ENCODE data around the gene ASB2. TPM values are rescaled to one million over a fixed set of nuclear protein-coding genes. Genes with fewer than 3 reads are reported as not detected.
A peak's percentile ranks its signal among the peaks of the same experiment; 100 is the strongest.

The ASB2 gene
- total and polyA plus RNA-seq, 2 of the 8 experiments (the other 6 are each of a cell fraction or from before 2014, with no cell fraction given): 1.0 to 2.1 TPM

DNA sequence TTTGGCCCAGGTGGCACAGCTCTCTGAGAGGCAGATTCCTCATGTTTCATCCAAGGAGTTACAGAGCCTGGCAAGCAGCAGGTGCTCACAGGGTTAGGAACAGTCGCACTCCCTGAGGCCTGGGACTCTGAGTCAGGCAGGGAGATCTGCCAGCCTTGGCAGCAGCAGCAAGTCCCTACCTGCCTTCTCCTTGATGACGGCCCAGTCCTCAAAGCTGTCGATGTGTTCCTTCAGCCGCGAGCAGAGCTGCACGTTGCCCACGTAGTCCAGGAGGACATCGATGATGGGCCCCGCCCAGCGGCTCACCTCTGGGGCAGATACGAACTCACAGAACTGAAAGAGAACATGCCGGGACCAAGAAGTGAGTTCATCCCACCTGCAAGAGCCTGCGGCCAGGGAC is 38.9 kb downstream of the ASB2 start:
- CTCF ChIA-PET (ENCODE audit: partially characterized antibody): interaction anchor here (1.0 to 20.5 kb wide), 23 partner anchors 9 to 732 kb away, joined by 3 to 484 read pairs (median 6); partner anchors contain the start of genes CCDC197 and FAM181A
- no peak overlapping the region for H4K5ac ChIP-seq (ENCODE audit: insufficient read length, low read depth, low read length)
- no peak overlapping the region for H2BK5ac ChIP-seq (ENCODE audit: low read depth, low read length)
- H2BK20ac ChIP-seq (ENCODE audit: low read length): no peak overlapping the region
- FAIRE-seq: no peak
- no peak overlapping the region for H2AFZ ChIP-seq (ENCODE audit: low read length)
- no peaks in the 10 kb centered on the region for H3K79me1 ChIP-seq (ENCODE audit: low read depth, low read length)
- no peak overlapping the region for H3K9ac ChIP-seq (replicated peaks in 1 of 4; ENCODE audit: extremely low read depth in 1 of 4, low read depth in 3 of 4, low read length in 3 of 4)
- H2AK5ac ChIP-seq (ENCODE audit: low read depth, low read length): no peak overlapping the region
- WGBS, 2 experiments (ENCODE audit: extremely low coverage in 1 of 2, insufficient coverage in 1 of 2, insufficient read length in 1 of 2, insufficient replicate concordance in 2 of 2, low coverage in 1 of 2, low lambda C conversion rate in 2 of 2, missing lambda C conversion rate in 1 of 2): 88% methylated on average over 13 of the region's 13 CpGs; no CpG with 5 or more reads in 1 of the 2 experiments
- H2BK120ac ChIP-seq (replicated peaks; ENCODE audit: low read depth, low read length): no peak overlapping the region
- H2BK12ac ChIP-seq (ENCODE audit: low read depth, low read length): no peak overlapping the region
- H2BK15ac ChIP-seq (ENCODE audit: low read length): no peak overlapping the region
- H4K20me1 ChIP-seq (replicated peaks in 1 of 2; ENCODE audit: control insufficient read depth in 1 of 2, insufficient read depth in 2 of 2, low read length in 2 of 2): no peaks in the 10 kb centered on the region
- H4K91ac ChIP-seq (replicated peaks; ENCODE audit: insufficient read length, low read length): no peak overlapping the region
- peaks cover 5% of the 10 kb centered on the region; the same call in 1 of the 2 replicates for H3K23me2 ChIP-seq (ENCODE audit: low read depth, low read length)
- H3K4ac ChIP-seq (replicated peaks; ENCODE audit: insufficient read length, low read depth, low read length): no peak overlapping the region
- H3K79me2 ChIP-seq (ENCODE audit: control insufficient read depth in 1 of 2, insufficient read depth in 2 of 2, low read length in 2 of 2): no peaks in the 10 kb centered on the region
- H3K4me2 ChIP-seq (ENCODE audit: insufficient read depth in 1 of 2, low read depth in 2 of 2, low read length in 2 of 2): no peak overlapping the region
- H3K4me3 ChIP-seq (ENCODE audit: extremely low read depth in 1 of 4, insufficient read depth in 2 of 4, low read depth in 3 of 4, low read length in 4 of 4): no peak overlapping the region
- H4K8ac ChIP-seq (ENCODE audit: extremely low read depth, insufficient read depth, low read length): 0 out of 2 replicates have a peak overlapping the region, but pooled peaks have one; percentile 15
- no peak overlapping the region for H3K18ac ChIP-seq (ENCODE audit: extremely low read depth, low read length)
- no peak overlapping the region for H3K23ac ChIP-seq (ENCODE audit: insufficient read length)
- H3K27me3 ChIP-seq (replicated peaks in 1 of 4; ENCODE audit: control insufficient read depth in 3 of 4, extremely low read depth in 1 of 4, insufficient read depth in 3 of 4, low read length in 3 of 4): peaks cover 7 to 25% (median 17%) of the 10 kb centered on the region in 4 experiments
- no peak overlapping the region for H3K27ac ChIP-seq (ENCODE audit: low read depth, low read length)
- H3K36me3 ChIP-seq (ENCODE audit: control insufficient read depth in 2 of 4, insufficient read depth in 4 of 4, low read length in 3 of 4): no peaks in the 10 kb centered on the region
- POLR2A ChIA-PET (ENCODE audit: partially characterized antibody): interaction anchor here (0.7 to 2.8 kb wide), 2 partner anchors 55 to 71 kb away, joined by 3 to 6 read pairs; no protein-coding TSS in a partner anchor
- no peak overlapping the region for H3K56ac ChIP-seq (replicated peaks; ENCODE audit: insufficient read length, low read depth, low read length)
- no peak for DNase-seq (ENCODE audit: low read depth in 1 of 2, low spot score in 2 of 2)
- H3K9me3 ChIP-seq (ENCODE audit: insufficient read depth in 2 of 2, low read depth in 1 of 2, low read length in 1 of 2): peaks cover 0 to 5% of the 10 kb centered on the region in 2 experiments; a peak in 1 of 4 replicates
- no peak overlapping the region for H3K14ac ChIP-seq (ENCODE audit: insufficient read length)
- peaks cover 0 to 14% (median 8%) of the 10 kb centered on the region in 4 experiments; a peak in 4 of 7 replicates for H3K4me1 ChIP-seq (replicated peaks in 1 of 4; ENCODE audit: control insufficient read depth in 3 of 4, insufficient read depth in 4 of 4, low read length in 3 of 4)
- no peak for TF ChIP-seq JUND (IDR thresholded peaks at IDR 0.05; ENCODE audit: low read length)
- TF ChIP-seq CBX8 (IDR thresholded peaks at IDR 0.05; ENCODE audit: borderline replicate concordance, low read depth, low read length): no peak
- no peak for TF ChIP-seq SRF (IDR thresholded peaks at IDR 0.05; ENCODE audit: low read depth, low read length)
- no peak for TF ChIP-seq CREB1 (IDR thresholded peaks at IDR 0.05)
- no peak for TF ChIP-seq CEBPB (IDR thresholded peaks at IDR 0.05; ENCODE audit: low read depth, low read length)
- no peak for TF ChIP-seq TAF7 (optimal IDR thresholded peaks at IDR 0.05; ENCODE audit: borderline replicate concordance, low read depth, low read length)
- no peak for TF ChIP-seq RAD21 (IDR thresholded peaks at IDR 0.05 in 1 of 2, conservative IDR thresholded peaks at IDR 0.05 in 1 of 2; ENCODE audit: low read depth in 2 of 2, low read length in 2 of 2)
- TF ChIP-seq SP1 (IDR thresholded peaks at IDR 0.05; ENCODE audit: low read depth, low read length): no peak
- no peak for TF ChIP-seq SIX5 (IDR thresholded peaks at IDR 0.05; ENCODE audit: low read depth, low read length)
- no peak for TF ChIP-seq RNF2 (IDR thresholded peaks at IDR 0.05; ENCODE audit: borderline replicate concordance, low read depth, low read length, missing control alignments, poor library complexity, severe bottlenecking)
- TF ChIP-seq, protein P1, sequence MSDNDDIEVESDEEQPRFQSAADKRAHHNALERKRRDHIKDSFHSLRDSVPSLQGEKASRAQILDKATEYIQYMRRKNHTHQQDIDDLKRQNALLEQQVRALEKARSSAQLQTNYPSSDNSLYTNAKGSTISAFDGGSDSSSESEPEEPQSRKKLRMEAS (IDR thresholded peaks at IDR 0.05): no peak
- TF ChIP-seq NANOG (IDR thresholded peaks at IDR 0.05; ENCODE audit: insufficient read depth, low read depth, low read length, poor library complexity, severe bottlenecking): no peak
